NCI-H2196 (cell line): ENCODE results near the gene PRR16.

Experiments
- DNase-seq: peaks from one replicate; lab custom pipeline; 2025; ENCODE audit not compliant: unreplicated experiment; lab: John Stamatoyannopoulos, UW

Gene PRR16

DNA sequence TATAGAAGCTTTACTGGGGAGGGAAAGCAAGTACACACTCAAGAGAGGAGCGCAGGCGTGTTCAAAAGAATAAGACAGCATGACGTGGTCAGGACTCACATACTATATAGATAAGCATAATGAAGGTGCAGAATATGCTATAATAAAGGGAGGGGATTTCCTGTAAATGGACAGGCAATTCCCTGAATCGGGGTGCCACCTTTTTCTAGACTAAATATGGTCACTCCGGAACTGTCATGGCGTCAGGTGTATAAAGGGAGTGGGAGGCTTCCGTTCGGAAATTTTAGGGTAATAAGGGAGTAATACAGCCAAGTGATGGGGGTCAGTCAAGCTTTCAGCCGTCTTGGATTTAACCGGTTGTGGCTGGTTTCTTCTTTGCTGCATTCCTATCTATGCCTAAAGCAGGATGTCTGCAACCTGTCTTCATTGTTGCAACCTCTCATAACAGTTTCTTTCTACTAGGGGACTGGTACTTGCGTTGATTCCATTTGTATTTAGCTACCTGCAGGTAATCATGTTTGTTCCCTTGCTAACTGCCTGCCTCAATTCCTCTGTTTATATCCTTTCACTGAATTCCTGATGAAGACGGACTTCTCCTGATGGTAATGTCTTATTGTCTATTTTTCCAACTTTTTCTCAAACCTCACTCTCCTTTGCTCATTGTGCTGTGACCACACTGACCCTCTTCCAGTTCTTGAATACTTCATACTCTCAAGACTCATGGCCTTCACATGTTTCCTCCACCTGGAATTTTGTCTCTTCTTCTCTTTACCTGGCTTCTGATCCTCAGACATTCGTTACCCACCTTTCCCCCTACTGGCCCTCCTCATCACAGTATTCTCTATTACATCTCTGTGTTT is 48.9 kb downstream of the PRR16 start:
- no peak for DNase-seq

DNA sequence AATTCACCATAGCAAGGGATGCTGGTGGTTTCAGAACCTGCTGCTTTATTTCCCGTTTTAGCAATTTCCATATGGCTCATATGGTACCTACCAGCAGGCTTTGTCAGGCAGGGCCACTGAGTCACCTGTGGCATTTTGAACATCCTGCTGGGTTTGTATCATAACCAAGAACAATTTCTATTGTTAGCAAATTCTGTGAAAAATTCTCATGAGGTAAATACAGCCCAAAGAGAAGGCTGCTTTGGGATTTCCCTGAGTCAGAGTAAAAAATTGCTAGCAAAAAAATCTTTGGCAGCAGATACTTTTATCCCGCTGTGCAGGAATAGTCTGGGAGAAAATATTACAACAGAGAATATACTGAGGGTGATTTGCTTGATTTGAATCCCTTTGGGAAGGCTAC is 52.7 kb downstream of the PRR16 start:
- DNase-seq = no peak

DNA sequence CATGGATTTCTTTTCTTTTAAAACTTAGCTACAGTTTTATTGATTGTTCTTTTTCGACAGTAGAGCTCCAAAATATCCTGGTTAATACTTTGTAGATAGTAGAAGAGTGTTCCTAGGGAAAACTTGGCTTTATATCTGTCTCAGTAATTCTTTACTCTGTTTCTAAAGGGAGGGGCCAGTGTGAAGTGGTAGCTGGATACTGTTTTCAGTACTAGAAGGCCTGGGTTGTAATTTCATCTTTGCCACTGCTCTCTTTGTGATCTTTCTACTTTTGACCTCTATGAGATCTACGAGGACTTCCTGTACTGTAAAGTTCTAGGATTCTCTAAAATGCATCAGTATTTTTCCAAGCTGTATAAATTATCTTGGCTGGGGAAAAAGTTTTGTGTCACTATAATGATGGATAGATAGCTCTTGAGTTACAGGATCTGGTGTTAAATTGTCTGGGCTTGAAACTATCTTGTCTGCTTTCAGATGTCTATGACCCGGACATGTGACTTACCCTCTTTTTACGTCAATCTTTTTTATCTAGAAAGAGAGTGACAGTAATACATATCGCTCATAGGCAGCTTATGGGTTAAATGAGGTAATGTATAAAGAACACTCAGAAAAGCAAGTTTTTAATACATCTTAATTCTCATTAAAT is 53.6 kb downstream of the PRR16 start:
- DNase-seq = no peak

DNA sequence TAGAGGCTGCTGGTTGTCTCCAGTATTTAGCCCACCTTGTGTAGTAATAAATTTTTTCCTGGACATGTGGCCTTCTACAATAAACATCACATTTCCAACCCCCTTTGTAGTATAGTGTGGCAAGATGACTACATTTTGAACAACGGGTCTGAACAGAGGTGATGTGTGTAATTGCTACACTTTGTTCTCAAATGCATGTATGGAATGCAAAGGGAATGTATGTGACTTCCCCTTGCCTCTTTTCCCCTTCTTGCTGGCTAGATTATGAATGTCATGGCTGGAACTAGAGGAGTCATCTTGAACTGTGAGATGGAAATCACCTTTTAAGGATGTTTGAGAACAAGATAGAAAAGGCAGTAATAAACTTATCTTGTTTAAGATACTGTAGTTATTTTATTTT is 54.5 kb downstream of the PRR16 start:
- no peak for DNase-seq

- no peak for DNase-seq
Observed at GRCh38 chr5:120527251-120527650, 63.2 kb downstream of the PRR16 start.

DNA sequence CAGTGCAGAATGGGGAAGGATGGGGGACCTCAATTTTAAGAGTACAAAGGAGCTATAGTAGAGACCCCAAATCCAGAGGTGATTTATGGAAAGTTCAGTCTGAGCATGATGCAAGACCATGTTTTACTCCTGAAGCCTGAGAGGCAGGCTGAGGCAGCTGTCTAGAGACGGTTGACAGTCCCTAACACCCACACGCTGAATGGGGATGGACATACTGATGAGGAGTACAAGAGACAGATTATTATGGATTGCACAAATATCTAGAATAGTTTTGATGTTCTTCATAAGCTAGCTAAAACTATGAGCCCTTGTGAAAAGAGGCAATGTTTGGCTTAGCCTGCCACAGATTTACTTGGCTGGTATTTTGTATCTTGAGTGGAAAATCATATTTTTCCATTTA is 64.5 kb downstream of the PRR16 start:
- DNase-seq = no peak

GRCh38 chr5:120529386-120529785 is 65.3 kb downstream of the PRR16 start:
- no peak for DNase-seq

DNA sequence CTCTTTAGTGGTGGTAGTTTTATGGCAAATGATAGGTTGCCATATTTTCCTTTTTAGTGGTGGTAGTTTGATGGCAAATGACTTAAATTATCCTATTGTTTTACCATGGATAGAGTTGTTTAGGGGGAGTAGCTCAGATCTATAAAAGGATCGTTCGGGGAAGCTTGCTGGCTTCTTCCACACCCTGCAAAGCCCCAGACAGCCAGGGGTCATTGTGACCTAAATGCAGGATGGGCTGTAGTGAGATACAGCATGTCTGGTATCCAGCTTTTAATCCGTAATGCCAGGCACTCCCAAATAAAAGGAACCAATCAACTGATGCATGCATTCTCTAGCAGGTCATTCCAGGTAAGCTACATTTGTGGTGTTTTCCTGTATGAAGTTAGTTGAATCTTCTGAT is 67.1 kb downstream of the PRR16 start:
- no peak for DNase-seq

GRCh38 chr5:120532835-120533234 is 68.7 kb downstream of the PRR16 start:
- no peak for DNase-seq

DNA sequence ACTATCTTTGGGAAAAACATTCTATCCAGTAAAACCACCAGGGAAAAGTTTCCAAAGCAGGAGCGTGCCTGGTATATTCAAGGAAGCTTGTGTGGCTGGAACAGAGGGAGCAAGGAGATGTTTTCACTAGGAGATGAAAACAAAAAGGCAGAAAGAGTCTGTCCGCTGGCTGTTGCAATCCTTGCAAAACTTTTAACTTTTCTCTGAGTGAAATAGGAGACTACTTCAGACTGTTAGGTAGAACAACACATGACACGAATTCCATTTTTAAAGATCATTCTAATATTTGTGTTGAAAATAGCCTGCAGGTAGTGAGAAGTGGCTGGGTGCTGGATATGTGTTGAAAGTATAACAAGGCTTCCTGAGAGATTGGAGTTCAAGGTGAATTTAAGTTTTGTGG is 69.5 kb downstream of the PRR16 start:
- DNase-seq = no peak

DNA sequence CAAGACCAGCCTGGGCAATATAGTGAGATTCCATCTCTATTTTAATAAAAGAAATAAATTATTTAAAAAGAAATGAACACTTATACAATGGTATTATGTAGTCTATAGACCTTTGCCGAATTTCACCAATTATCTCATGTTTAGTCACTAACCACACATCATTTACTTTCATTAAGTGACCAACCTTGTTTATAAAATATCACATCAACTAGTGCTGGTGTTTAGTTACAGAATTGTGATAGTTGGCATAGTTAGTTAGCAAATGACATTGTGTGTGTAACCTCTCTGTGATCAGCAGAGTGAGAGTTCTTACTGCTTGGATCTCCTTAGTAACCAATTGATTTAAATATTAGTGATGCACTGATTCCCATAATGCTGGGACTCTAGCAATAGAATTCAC is 71.8 kb downstream of the PRR16 start:
- DNase-seq = no peak

DNA sequence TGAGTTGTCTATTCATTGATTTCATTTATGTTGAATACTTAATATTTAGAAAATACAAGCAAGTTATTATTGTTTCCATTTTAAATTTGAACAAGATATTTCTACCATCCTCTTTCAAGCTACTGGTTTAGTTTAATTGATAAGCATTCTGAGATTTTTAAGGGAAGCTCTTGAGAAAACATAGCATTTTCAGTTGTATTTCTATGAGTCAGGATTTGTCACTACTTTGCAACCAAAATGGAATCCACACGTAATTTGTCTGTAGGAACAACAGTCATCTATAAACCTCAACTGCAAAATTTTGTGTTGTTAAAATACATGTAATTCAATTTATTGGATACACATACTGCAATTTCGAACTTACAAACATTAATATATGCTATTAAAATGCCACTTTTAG is 74.0 kb downstream of the PRR16 start:
- DNase-seq = no peak

DNA sequence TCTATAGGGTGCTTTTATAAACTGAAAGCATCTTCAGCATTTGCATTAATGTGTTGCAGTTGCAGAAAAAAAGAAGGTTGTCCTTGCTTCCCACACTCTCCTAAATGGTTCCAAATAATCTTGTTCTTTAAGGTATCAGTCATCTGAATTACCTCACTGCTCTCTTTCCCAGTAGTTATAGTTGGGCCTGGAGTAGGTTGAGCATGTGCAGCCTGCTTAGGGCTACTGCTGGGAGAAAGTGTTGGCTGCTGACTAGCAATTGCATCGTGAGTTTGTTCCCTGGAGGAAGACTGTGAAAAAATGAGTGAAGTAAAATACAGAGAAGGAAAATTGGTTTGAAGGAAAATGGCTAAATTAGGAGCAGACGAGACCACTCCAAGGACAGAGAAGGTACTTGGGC is 74.5 kb downstream of the PRR16 start:
- DNase-seq = no peak

- DNase-seq = no peak
Observed at GRCh38 chr5:120539471-120539870, 75.4 kb downstream of the PRR16 start.

DNA sequence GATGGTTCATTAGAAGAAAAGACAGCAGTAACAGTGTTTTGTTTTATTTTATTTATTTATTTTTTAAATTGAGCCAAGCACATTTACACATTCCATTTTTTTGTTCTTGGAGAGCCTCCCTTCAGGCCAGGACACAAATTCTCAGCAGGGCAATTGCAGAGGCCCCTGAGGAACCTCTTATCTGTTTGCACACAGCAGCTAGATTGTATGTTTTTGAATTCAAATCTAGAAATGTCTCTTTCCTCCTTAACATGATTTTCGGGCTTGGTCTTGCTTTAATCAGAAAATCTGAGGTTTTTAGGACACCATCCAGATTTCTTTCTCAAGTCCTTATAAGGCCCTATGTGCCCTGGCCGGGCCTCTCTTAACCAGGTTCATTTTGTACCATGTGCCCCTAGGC is 76.0 kb downstream of the PRR16 start:
- DNase-seq = no peak

GRCh38 chr5:120544043-120544442 is 79.9 kb downstream of the PRR16 start:
- DNase-seq = no peak

GRCh38 chr5:120545007-120545406 is 80.9 kb downstream of the PRR16 start:
- no peak for DNase-seq

- DNase-seq = no peak
Observed at GRCh38 chr5:120545951-120546350, 81.9 kb downstream of the PRR16 start.

- DNase-seq = no peak
Observed at GRCh38 chr5:120546922-120547321, 82.8 kb downstream of the PRR16 start.

- no peak for DNase-seq
Observed at GRCh38 chr5:120550358-120550757, 86.3 kb downstream of the PRR16 start.

- no peak for DNase-seq
Observed at GRCh38 chr5:120552638-120553037, 88.5 kb downstream of the PRR16 start.

GRCh38 chr5:120555345-120555744 is 91.2 kb downstream of the PRR16 start:
- no peak for DNase-seq

GRCh38 chr5:120564013-120564412 is 99.9 kb downstream of the PRR16 start:
- DNase-seq = no peak
